NCI-H1105 (cell line): ENCODE measurements around the gene ITPR2.

Experiments used
- DNase-seq: peaks from one replicate; lab custom pipeline; 2025; lab: John Stamatoyannopoulos, UW

The ITPR2 gene

DNA sequence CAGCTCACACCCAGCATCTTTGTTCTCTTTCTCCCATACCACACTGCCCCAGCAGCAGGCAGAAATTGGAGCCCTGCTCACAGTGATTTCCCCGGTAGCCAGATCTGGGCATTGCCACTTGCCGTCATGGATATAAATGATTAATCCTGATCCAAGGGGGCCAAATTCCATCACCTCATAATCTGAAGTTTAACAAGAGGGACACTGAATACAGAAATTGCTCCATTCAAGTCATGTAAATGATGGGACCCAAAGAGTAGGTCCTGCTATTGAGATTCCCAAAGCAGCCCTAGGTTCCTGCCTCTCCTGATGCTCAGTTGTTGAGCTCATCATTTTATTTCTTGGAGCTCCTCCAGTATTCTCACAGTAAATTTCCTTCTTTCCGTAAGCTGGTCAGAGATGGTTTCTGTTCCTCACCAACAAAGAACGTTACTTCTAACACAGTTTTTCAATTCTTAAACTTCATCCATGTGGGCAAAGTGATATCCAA lies 11.7 kb downstream of the ITPR2 start:
- no peak for DNase-seq

DNA sequence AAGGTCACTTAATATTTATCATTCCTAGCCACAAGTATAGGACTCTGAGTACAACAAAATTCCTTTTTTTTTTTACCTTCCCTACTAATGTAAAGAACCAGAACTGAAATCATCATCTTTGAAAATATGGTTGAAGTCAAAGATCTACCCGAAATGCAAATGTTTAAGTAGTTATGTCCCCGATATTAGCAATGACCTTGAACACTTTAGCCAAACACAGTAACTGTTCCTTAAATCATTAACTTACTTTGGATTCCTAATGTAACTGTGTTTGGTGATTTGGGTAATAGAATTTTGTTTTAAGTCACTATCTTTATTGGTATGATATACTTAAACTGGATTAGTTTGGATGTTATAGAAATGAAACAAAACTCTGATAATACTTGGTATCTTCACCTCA lies 14.4 kb downstream of the ITPR2 start:
- no peak for DNase-seq

DNA sequence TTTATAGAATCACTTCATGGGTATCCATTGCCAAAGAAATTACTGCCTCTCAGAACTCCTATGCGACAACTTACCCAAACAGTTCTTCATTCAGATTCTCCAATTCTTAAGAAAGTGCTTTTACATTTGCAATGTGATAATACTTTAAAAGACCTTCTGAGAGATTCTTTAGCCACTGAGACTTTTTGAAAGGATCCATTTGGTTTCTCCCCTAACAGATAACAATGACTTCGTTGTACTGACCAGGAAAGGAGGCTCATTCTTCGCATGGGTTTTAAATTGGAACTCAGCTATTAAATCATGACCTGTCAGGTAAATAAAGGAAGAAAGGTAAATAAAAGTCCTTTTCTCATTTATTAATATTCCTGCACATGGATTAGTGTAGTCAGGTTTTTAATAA lies 14.8 kb downstream of the ITPR2 start:
- DNase-seq: no peak

DNA sequence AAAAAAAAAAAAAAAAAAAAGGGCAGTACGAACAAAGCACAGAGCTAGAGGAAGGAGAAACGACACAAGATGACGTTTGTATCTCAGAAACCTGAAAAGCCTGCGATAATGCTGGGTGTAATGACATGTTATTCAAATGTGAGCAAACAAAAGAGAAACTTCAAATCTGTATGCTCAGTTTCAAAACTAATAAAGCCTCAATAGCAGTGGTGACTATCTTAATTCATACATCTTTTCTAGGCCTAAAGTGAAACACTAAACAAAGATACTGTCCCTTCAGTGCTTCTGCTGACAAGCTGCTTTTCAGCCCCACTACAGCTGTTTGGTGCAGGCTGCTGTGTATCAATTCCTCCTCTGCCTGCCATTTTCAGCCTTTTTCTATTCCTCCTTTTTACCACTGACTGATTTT lies 15.8 kb downstream of the ITPR2 start:
- no peak for DNase-seq

DNA sequence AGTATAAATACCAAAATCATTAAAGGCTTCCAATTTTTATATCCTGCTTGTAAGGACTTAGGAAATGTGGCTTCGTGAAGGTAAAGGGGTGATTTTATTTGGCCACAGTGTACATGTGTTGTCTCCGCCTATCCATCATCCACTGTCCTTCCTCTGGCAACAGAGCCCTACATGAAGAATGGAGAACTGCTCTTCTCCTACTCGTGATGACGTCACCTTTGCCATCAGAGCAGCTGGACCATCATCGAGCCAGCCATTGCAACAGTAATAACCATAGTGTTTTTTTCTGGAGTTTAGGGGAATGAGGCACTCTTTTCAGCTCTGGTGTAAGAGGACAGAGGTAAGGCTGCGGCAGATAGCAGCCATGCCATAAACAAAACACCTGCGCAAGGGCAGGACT lies 19.2 kb downstream of the ITPR2 start:
- no peak for DNase-seq

DNA sequence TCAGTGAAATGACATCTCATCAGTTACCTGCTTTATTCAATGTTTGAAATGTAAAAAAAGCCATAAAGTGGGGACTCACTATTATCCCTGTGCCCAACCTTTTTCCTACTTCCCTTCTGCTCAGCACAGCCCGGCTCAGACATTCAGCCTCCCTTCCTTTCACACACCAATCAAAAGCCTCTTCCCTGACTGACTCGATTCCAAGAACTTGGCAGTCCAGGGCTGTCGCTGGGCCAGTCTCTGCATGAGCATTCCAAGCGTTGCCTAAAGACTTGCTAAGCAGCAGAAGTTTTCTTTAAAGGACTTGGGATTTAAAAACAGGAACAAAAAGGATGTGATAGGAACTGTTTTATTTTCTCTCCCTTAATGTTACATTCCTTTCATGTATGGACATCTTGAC lies 22.7 kb downstream of the ITPR2 start:
- no peak for DNase-seq

DNA sequence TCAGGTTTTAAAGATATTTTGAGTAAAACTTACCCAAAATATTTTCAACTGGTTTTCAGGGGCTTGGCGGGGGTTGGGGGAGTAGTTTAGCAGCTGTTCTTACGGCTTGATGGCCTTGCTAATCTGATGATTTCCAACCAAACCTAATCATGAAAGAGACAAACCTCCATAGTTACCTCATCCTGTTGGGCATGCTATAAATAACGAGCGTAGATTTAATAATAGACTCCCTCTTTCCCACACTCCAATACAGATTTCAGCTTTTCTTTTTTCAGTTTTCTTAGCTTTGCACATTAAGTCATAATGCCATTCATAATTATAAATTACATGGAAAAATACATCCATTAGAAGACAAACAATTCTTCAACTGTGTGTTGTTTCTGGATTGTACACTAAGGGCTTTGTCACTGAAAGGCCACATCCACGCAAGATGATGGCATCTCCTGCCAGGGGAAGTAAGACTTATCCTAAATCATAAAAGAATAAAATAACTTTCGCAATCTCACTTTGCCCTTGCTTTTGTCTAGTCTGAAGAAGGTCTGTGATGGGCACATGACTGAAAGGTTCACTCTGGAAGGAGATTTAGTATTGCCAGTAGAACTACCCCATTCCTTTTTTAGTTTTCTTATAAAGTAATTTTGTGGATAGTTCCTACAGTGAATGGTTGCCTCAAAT lies 23.2 kb downstream of the ITPR2 start:
- DNase-seq: no peak

DNA sequence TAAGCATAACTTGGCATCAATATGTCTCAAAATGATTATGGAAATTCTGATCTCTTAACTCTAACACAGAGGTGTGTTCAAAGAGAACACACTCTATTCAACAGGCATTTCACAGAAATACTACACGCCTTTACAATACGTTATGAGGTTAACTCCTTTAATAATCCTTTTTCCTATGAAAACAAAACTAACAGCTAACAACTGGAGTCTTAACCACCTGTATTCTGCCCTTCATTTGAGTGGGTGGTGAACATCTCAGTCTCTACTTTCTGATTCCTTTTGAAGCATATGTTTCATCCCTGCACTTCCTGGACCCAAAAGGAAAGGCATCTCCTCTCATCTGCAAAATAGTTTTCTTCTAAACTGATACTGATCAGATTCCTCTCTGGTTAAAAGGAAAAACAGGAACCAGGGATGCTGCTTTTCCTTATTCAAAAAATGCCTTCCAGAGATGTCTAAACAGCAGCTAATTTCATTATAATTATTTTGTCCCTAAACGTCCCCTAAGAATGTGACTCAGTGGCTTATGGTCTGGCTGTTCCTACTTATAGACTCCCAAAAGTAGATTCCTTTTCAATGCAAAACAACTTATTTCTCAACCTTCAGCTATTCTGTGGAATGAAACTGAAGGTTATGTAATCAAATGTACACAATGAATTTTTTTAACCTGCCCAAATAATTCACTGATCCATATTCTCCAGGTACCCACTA lies 24.1 kb downstream of the ITPR2 start:
- DNase-seq: no peak

DNA sequence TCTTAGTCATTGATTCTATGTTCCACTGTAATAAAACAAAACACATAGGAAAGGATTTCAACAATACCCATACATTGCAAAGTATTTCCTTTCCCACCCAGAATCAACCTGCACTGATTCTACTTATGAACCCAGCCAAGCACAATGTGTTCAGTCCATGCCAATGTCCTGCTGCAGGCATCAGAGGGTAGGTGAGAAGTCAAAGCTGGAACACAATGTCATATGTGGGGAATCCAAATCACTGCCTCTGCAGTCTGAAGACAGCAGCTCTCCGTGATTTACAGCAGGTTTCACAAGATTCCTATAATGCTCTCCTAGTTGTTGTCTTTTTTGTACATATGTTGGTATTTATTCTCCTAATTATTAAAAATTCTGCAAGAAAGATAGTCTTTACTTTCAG lies 25.7 kb downstream of the ITPR2 start:
- DNase-seq: no peak

DNA sequence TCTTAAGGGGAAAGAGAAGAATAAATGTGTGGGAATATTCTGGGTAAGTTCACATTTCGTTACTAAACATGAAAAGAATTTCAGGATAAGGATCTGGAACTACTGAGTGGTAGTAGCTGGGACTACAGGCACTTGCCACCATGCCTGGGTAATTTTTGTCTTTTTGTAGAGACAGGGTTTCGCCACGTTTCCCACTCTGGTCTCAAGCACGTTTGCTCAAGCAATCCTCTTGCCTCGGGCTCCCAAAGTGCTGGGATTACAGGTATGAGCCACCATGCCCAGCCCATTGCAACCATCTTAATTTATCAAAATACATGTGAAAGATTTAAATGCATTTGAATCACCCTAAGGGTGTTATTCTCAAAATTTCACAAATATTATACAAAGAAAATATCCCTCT lies 26.4 kb downstream of the ITPR2 start:
- DNase-seq: no peak

DNA sequence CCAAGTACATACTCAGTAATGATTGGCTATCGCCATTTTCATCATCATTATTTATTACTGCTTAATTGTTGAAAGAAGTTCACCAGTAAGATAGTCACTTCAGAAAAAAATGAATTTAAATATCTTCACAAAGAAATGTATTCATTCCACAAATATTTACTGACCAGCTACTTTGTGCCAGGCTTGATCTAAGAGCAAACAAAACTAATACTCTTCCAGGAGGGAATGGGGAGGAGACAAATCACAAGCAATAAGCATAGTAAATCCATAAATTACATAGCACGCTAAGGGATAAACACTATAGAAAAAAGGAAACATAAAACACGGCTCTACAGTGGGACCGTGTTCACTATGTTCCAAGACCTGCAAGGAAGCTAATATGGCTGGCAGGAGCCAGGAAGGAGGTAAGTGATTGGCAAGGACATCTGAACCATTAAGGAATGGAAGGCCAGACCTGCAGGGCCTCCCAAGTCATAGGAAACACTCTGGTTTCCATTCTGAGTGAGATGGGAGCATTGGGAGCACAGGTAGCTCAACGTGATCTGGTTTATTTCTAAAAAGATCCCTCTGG lies 27.5 kb downstream of the ITPR2 start:
- DNase-seq: no peak

DNA sequence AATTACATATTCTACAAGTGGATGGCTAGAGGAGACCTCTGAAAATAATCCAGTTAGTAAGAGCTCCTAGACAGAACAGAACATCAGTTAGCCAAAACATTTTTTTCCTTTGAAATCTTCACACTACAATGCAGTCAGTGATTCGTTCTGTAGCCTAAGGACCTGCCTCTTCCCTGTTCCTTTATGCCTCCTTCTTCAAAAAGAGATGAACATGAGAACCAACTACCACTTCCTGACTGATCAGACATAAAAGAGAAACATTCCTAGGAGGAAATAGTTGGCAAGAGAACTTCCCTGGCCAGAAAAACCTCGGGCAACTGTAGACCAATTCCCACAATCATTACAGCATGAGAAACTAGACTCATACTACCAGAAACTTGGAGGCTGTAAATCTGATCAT lies 29.4 kb downstream of the ITPR2 start:
- DNase-seq: no peak

DNA sequence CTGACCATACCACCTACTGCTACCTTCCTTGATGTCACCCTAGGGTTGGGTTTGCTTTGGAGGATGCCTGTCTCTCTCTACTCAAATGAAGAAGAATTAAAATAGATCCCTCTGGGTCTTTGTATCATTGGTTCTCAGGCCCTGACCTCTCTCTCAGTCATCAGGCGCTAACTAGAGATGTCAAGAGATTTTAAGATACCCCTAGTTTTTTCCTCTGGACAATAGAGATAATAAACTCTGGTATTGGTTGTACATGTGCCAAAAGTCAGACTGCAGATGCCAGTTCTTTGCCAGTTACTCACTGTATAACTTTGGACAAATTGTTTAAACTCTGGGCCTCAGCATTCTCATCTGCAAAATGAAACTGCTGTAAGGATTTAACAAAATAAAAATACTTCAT lies 31.5 kb downstream of the ITPR2 start:
- DNase-seq: no peak

DNA sequence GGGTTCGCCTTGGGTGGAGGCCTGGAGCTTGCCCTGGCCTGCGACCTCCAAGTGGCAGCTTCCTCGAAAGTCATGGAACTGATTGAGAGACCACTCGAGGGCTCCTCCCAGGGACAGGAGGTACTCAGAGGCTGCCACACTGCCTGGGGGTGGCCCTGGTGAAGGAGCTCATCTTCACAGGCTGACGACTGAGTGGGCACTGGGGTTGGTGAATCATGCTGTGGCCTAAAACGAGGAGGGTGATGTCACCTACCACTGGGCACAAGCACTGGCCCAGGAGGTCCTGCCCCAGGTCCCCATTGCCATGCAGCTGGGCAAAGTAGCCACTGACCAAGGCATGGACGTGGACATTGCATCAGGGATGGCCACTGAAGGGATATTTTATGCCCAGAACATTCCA lies 32.1 kb downstream of the ITPR2 start:
- DNase-seq: no peak

DNA sequence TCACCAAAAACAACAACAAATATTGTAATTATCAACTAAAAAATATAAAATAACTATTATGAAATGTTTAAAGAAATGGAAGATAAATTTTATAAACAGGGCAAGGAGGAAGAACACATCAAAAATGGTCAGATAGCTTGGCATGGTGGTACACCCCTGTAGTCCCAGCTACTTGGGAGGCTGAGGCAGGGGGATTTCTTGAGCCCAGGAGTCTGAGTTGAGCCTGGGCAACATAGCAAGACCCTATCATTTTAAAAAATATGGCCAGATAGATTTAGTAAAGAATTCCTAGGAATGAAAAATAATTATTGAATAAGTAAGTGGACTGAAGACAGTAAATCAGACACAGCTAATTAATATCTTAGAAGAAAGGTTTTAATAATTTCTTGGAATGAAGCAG lies 32.6 kb downstream of the ITPR2 start:
- no peak for DNase-seq

DNA sequence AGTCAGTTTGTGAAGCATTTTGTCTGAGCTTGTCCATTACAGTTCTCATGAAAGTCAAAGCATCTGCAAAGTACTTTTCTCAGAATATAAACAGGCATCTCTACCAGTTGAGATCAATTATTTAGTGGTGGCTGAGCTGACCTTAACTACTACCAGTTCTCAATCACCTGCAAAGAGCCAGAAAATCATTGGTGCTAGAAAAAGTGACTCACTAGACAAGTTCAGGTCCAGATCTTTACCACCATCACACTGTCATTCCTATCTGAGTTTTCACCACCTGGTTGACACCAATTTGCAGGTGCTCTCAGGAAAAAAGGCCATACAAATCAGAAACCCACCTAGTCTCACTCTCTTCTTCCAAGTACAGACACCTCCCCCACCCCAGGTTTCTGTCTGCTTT lies 33.3 kb downstream of the ITPR2 start:
- DNase-seq: no peak

DNA sequence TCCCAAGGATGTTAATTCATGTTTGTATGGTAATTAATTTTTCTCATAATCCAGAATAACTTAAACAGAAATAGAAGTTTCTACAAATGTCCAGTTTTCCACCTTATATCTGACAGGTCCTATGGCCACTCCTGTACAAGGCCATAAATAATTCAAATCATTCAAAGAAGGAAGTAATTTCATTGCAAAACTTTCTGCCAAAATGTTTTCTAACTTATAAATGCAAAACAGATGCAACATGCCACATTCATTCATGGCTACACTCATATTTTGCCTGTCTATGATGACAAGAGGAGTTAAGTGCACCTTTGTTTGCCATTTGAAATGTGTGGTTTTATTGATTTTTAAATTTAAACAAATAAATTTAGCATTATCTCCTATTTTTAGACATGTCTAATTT lies 34.4 kb downstream of the ITPR2 start:
- DNase-seq: no peak

DNA sequence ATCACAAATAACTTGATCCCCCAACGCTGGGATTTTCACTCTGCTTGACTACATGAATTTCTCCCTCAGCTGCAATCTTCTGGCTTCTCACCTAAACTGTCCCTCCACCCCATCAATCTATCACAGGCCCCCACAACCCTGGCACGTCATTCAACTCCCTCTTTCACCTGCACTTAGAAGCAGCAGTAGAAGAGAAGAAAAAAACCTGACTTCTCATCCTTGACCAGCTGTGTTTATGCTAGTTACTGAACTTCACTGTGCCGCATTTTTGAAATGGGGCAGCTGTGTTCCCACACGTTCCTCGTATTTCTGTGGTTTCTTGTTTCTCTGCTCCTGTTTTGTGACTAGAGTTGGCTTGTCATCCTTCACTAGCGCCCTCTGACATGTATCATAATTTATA lies 35.0 kb downstream of the ITPR2 start:
- no peak for DNase-seq

DNA sequence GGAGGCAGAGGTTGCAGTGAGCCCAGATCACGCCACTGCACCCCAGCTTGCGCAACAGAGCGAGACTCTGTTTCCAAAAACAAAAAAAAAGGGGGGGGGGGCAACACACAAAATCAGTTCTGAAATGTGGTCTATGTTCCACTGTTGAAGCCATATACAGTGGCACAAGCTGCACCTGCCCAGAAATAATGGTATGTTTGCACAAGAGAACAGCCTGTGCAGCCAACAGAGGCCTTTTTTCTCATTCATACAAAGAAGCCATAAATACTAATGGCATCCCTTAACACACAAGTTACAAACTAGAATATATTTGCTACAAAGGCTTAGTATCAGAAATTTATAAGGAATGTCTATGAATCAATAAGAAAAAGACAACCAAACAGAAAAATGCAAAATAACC lies 37.1 kb downstream of the ITPR2 start:
- peak; percentile 21 for DNase-seq

DNA sequence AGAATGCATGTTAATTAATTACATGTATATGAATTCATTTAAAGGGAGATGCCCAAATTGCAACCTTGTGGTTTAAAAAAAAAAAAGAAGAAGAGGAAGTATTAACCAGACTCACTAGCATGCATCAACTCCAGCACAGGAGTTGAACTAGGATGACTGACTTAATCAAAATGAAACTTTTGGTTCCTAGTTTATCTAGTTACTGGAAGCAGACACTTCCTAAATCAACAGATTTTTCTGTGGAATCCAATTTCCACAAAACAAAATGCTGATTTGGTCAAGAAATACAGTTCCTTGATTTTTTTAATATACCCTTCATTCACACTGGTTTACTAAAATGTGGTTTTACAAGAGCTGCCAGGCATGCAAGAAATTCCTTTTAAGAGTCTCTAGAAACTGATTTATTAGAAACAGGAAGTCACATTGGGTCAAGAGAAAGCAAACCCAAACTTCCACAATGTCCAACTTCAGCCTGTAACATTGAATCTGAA lies 41.6 kb downstream of the ITPR2 start:
- no peak for DNase-seq

DNA sequence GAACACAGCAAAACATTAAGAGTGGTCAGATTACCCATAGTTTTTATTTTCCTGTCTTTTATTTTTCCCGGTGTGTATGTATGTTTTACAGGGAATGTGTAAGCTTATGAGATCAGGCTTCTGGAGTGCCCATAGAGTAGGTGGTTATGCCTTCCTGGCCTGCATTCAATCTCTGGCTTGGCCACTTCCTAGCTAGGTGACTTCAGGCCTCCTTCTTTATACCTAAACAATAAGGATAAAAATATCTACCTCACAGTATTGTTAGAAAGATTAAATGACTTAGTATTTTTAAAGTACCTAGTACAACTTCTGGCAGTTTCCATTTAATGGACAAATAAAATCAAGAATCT lies 42.4 kb downstream of the ITPR2 start:
- no peak for DNase-seq

DNA sequence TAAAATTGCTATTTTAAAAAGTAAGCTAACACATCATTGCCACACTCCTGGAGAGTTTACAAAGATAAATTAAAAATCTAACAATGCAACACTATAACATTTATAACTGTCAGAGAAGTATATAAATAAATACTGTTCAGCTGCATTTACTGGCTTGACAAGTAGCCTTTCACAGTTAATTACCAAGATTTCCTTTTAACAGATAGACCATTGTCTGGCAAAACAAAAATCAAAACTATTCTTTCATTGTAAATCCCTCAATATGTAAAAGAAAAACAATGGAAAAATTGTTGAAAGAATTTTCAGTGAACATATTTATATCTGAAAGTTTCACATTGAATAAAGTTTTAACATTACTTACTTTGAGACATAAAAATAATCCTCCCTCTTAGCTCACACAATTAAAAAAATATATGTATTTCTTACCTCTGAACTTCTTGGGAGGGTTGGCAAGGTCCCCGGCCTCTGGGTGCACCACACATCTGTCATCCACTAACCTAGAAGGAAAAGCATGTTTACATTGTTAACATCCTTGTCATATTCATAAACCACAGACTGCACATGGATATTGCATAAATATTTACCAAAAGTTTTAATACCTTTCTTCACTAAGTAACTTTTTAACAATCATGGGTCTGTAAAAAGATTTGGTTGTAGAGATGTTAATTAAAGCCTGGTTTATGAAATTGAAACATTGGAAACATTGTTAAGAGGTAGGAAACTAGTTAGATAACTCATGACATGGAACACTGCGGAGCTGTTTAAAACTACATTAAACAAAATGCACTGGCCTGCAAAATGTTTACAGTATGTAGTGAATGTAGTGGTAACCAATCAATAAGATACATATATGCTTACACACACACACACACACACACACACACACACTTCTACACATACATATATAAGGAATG lies 43.0 kb downstream of the ITPR2 start:
- no peak for DNase-seq
